NCI-H2107 treated with DMSO at 0.1 percent for 48 hours (cell line): ENCODE results near the gene MPG.
A peak's percentile ranks its signal among the peaks of the same experiment; 100 is the strongest.

Experiments
- DNase-seq: peaks from one replicate; lab custom pipeline; 2025; ENCODE audit not compliant: unreplicated experiment; lab: John Stamatoyannopoulos, UW

The MPG gene

DNA sequence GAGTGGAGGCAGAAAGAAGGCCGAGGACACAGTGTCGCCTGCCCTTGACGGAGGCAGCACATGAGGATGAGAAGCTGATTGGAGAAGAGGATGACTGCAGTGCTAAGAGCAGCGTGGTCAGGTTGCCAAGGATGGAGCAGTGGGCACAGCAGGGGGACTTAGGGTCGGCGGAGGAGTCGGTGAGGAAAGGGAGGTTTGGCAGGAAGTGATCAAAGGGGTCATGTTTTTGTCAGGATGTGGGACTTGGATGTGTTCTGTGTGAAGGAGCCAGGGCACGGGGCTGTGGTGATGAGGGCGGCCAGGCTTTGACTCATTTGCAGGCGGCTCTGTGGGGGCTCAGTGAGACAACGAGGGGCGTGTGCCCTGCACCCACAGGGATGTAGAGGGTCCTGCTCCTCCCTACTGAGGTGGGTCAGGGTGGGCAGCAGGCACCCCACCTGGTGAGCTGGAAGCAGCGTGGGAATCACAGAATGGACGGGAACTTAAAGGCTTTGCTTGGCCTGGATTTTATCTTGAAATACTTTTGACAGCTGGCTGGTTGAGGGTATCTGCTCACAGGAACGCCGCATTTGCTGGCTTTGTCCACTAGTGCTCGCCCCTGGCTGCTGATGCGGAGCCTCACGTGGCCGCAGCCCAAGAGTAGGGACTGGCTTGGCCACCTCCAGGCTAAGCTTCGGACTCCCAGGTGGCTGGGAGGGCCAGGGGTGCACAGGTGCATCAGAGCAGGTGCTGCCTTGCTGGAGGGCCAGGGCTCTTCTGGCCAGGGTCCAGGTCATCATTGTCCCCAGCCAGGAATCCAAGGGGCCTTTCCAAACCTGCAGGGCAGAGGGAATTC is 6.0 kb downstream of the MPG start:
- no peak for DNase-seq

DNA sequence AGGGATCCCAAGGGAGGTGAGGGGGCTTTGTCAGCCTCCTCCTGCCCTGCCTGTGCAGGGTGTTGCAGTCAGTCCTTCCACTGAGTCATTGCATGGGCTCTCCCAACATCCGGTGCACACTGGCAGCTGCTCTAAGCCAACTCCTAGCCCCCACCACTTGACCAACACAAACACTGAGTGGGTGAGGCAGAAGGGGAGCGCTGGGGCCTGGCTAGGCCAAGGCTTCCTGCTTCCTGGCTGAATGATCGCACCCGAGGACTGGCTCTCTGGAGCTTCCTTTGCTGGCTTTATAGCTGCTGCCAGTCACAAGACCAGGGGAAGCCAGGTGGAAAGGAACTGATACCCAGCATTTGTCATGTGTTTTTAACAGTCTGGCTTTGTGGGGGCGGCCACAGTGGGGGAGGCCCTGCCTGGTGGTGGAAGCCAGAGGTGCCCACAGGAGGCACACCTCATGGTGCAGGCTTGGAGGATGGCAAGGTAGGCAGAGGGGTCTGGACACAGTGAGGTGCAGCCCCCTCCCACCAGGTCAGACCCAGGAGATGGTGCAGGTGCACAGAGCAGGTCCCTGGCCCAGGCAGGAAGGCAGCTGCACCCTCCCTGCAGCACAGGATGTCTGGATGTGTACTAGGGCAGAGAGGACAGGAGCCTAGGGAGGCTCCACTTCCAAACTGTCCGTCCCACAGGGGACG is 6.8 kb downstream of the MPG start:
- peak; percentile 58 for DNase-seq

DNA sequence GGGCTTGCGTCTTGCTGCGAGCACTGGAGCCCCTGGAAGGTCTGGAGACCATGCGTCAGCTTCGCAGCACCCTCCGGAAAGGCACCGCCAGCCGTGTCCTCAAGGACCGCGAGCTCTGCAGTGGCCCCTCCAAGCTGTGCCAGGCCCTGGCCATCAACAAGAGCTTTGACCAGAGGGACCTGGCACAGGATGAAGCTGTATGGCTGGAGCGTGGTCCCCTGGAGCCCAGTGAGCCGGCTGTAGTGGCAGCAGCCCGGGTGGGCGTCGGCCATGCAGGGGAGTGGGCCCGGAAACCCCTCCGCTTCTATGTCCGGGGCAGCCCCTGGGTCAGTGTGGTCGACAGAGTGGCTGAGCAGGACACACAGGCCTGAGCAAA is 7.4 kb downstream of the MPG start:
- no peak for DNase-seq

DNA sequence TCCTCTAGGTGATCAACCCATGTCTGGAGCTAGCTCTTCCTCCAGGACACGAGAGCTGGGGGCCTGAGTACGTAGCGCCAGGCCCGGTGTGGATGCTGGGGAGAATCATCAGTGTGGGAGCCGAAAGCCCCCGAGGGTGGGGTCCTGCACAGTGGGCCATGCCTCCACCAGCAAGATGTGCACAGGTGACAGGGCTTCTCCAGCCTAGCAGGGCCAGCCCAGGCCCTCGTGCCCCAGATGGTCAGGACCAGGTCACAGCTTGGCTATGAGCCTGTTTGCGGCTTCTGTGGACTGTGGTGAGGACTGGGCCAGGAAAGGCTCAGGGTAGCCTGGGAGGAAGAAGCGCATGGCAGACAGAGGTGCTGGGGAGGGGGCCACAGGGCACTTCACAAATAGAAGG is 7.8 kb downstream of the MPG start:
- no peak for DNase-seq

DNA sequence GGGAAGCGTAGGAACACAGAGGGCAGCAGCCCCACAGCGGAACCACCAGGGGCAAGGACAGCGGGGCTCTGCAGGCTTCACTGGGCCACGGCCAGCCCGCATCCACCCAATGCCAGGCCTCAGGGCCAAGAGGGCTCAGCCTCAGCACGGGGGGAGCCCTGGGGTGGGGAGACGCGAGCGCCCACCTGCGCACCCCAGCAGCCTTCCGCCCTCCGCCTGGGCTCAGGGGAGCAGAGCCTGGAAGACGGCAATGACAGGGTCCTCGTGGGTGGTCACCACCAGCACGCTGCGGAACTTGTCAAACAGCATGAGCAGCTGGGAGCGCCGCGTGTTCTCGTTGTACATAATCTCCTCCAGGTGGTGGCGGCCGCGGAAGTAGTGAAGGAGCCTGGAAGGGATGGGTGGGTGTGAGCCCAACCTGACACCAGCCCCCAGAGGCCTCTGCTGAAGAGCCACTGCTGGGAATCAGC is 8.5 kb downstream of the MPG start:
- no peak for DNase-seq

DNA sequence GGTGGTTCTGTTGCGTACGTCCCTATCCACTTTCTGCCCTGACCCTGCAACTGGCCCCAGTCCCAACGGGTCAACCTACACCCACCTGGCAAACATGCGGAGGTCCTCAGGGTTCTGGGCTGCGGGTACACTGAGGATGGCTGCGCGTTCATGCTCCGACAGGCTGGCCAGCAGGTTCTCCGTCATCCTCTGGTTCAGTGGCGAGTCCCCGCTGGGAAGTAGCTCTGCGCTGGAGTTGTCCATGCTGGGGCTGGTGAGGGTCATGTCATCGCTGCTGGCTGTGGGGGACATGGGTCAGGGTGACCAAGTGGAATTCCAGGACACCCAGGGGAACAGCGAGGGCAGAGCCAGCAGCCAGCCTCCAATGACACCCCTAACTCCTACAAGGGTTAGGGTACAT is 10.6 kb downstream of the MPG start:
- no peak for DNase-seq

DNA sequence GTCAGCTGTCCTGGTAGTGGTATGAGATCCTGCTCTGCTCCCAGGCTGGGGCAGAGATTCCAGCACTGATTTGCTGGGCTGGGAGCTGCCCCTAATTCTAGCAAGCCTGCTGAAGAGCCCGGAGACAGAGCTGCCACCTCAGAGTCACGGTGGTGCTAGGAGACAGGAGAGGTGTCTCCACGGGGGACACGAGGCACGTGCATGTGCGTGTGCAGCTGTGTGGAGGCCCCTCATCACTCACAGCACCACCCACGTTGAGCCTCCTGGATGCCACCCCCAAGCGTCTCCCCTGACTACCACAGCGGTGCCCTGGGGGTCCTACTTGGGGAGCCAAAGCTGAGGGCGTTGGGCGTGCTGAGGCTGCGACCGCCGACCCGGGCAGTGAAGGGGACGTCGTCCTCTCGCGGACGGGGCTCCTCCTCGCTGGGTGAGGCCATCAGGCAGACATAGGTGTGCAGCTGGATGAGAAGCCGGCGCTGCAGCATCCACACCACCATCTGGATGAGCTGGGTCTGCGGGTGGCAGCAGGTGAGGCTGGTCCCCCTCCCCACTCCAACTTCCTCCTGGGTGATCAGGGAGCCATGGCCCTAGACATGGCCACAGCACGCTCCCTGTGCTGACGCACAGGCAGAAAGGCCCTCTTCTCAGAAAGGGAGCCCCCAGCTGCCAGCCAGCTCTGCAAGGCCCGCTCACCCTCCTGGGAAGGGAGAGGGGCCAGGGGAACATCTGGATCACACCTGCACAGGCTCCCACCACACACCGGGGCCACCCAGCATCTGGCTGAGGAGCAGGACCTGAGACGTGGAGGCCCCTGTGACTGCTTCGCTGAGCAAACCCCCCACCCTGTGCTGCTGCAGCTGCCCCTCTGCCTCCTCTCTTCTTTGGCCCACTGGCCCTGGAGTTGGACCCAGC is 11.6 kb downstream of the MPG start:
- DNase-seq, result no peak

DNA sequence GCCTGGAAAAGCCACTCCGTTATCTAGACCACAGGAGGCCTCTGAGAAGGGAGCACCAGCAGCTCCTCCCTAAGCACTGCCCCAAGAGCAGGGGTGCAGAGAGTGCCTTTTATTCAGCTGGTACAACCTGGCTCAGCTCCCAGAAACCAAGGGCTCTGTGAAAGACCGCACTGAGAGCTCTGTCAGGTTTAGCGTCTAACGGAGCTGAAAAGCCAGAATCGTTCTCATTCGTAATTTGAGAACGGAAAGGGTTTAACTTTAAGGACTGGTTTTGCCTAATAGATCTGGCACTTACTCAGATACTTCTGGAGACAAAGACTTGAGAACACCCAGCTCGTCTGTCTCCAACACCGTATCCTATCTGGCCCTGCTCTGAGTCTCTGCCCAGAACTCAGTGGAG is 13.5 kb downstream of the MPG start:
- DNase-seq, result peak; percentile 97

DNA sequence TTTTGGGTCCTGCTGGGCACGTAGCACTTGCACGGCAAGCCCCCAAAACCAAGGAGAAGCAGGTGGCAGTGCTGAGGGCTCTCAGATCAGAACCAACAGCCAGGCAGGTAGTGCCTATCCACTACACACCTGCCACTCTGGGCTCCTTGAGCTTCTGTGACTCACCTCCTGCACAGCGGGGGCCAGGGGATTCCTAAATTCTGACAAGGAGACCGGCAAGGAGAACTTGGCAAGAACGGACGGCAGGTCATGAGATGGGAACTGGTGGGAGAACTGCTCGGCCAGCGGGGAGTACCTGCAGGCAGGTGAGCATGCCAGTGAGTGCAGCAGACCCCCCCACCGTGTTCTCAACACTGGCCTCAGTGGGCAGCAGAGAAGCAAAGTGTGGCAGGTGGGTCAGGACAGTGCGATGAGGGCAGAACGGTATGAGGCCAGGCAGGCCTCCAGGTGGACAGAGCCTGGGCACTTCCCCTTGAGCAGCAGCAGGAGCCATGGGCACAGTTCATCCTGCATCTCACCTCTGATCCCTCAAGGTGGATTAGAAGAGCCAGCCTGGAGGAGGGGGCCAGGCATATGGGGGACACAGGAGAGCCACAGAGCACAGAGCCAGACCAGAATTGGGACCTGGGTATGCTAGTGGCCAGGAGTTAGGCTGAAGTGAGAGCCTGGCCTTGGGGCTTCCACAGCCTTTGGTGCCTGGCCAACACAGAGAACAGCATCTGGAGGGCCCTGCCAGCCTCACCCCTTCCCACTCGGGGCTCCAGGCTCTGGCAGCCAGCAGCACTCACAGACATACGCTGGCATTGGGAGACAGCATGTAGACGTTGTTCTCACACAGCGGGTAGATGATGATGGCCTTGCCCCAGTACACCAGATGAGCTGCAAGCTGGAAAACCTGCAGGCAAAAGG is 14.7 kb downstream of the MPG start:
- DNase-seq, result peak; percentile 75

DNA sequence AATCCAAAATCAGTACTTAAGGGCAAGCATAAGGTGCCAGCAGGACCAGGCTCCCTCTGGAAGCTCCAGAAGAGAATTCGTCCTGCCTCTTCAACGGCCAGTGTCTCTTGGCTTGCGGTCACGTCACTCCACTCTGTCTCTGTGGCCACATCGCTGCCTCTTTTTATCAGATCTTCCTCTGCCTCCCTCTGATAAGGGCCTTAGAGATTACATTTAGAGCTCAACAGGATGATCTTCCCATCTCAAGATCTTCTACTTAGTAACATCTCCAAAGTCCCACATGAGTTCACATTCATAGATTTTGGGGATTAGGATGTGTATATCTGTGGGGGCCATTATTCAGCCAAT is 16.9 kb downstream of the MPG start:
- no peak for DNase-seq

DNA sequence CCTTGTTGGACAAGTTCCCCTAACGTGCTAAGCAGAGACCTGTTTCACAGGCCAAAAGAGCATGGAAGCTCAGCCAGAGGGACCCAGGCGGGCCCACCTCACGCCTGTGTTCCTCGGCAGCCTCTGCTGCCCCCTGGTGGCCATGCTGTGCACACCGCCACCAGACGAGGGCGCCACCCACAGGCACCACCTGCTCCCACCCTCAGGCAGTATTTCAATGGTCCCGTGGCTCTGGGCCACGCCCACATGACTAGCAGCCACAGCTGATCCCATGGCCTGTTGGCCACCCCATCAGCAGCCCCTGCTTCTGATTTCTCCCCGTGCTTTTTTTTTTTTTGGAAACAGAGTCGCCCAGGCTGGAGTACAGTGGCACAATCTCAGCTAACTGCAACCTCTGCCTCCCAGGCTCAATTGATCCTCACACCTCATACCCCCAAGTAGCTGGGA is 18.9 kb downstream of the MPG start:
- peak; percentile 53 for DNase-seq

DNA sequence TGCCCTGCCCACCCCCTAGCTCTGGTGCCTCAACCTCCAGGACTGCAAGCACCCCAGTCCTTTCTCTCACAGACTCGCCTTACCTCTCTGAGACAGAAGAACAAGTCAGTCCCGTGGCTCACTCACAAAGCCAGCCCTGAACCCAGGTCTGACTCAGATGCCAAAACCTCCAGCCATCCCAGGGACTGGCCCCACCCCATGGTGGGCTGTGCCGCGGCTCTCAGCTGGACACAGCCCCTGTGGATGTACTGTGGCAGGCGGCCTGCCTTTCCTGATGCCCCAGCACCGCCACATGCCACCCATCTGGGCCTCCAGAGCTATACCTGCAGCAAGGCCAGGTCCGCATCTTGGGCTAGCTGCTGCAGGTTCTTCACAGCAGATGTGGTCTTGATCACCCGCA is 19.8 kb downstream of the MPG start:
- DNase-seq, result no peak

DNA sequence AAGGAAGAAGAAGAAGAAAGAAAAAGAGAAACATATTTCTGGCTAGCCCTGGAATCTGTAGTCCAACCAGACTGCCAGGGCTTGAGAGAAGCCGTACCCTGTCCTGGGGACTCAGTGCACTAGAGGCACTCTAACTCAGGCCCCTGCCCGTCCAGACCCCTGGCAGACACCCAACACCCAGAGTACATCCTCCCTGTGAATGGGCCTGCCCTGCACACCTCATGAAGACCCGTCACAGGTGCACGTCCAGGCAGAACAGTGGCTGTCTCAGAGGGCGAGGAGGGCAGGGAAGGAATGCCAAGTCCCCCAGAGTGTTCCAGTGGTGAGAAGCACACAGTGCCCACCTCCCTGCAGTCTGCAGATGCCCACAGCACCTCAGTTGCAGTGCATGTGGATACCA is 23.0 kb downstream of the MPG start:
- DNase-seq, result no peak

DNA sequence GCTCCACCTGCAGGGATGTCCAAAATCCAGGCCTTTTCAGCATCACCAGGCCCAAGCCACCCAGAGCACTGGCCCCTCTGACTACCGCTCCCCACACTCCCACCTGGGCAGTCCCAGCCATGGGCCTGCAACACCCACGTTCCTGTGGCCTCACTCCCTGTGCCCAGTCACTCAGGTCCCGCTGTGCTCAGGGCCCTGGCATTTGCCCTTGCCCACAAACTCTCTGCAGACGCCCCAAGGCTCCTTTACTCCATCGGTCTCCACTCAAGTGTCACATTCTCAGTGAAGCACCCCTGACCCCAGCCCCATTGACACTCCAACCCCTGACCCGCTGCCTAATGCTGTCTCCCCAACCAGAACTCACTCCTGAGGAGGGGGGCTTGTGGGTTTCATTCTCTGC is 23.6 kb downstream of the MPG start:
- DNase-seq, result no peak

DNA sequence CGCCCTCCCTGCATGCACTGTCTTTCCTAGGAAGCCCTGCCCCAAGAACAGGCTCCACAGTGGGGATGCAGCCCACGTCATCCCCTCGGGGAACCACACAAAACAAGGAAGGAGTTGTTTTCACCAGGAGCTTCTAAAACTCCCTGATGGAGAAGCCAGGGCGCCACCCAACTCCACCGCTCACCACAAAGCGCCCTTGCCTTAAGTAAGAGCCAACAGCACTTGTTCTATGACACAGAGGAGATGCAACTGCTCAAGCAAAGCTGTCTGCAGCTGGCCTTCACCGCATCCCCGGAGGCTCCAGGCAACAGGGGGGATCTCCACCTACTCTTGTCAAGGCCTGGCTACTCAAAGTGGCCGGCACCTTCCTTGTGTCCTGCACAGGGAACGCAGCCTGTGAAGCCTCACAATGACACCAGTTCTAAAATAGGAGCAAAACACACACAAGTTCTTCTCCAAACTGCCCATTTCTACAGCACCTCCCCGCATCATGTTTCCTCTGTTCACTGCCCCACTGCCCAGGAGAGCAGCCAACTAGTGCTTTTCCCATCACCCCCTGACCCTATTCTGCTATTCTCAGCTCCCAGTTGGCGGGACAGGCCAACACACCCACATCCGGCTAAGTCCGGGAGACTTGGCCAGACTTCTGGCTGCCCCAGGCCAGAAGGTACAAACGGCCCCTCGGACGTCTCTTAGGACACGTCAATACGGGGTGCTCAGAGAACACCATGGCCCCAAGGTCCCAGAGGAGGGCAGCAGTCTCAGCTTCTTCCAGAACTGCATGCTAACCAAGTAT is 24.2 kb downstream of the MPG start:
- no peak for DNase-seq

DNA sequence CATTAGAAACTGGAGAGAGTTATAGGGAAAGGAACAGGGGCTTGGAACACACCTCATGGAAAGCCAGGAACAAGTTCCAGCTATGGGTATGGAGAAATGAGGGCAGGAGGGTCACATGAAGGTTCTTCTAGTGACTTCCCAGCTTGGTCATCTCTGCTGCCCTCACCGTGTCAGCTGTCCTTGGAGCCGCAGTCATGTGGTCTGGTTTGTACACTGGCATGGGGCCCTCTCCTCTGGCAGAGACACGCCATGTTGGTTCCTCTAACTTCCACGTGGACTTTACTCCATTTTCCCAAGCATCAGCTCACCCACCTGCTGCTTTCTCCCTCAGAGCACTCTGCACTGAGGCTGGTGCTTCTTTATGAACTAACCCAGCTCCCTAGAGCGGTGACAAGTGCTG is 26.3 kb downstream of the MPG start:
- no peak for DNase-seq

DNA sequence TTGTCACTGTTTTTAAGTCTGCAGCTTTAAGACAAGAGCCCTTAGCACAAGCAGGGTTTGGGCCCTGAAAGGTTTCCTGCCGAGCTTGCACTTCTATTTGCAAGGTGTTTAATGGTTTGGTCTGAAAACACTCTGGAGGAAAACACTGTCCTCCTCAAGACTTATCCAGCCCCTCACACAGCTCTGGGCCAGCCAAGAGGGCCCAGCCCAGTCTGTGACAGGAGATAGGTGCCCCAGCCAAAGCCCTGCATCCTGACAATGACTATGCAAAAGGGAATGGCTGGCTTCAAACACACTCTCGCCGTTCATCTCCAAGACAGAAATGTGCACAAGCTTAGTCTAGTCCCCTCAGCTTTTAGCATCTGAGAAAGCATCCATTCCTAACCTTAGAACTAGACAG is 26.9 kb downstream of the MPG start:
- DNase-seq, result no peak

DNA sequence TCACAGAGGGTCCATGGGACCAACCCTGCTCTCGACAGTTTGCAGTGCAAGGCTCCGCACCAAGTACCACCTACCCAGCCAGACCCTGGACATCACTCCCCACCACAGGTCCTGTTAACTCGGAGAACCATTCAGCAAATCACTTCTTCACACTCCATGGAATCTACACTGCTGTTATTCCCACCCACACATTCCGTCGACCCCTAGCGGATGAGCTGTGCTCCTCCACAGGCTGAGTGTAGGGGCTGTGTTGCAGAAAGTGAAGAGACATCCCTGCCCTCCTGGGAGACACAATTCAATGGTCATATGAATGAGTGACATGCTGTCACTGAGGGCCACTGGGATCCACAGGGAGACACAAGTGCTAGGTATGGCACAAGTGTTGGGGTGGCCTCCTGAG is 27.5 kb downstream of the MPG start:
- no peak for DNase-seq

DNA sequence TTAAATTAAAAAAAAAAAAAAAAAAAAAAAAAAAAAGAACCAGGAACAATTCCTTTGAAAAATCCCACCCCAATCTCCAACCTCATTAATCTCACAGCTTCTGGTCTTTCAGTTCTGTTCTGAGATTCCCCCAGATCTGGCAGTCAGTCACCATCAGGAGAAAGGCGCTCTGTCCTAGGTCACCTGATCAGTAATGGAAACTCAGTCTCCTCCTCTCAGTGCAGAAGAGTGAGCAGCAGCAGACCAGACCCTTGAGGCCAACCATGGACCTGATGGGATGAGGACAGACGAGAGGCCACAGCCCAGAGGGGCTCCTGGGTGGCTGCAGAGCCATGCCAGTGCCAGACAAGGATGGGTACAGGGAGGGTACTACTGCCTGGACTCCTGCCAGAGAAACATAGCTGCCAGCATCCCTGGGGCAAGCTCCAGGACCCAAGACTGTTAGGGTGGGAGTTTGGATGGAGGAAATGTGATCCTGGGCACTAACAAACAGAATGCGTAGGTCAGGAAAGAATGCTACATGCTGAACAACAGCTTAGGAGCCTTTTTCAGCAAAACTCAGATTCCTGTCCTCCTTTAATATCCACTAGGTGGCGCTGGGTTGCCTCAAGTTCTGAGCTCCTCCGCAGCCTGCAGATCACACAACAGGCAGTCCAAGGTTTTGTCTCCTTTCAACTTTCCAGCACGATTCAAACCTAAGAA is 28.7 kb downstream of the MPG start:
- peak; percentile 87 for DNase-seq
